MM.1S (cell line): ENCODE data around the gene OLFML2A.

ENCODE experiments used
- CTCF ChIP-seq: fragments of 300-600 bp; sonication (generic); IDR thresholded peaks from 2 replicates; pipeline ENCODE4 v1.5.1; 2016; ENCODE audit warnings: antibody characterized with exemption, low read length, mixed read lengths
- EZH2 ChIP-seq: fragments of 300-600 bp; sonication (generic); optimal IDR thresholded peaks from 2 replicates; pipeline ENCODE3; 2017; ENCODE audit warnings: low read depth, mild to moderate bottlenecking, antibody characterized with exemption, low read length, mixed read lengths
- EZH2phosphoT487 ChIP-seq: fragments of 300-600 bp; sonication (generic); IDR thresholded peaks from 2 replicates; pipeline ENCODE4 v1.6.1; 2018; ENCODE audit warnings: antibody characterized with exemption, low read length

DNA sequence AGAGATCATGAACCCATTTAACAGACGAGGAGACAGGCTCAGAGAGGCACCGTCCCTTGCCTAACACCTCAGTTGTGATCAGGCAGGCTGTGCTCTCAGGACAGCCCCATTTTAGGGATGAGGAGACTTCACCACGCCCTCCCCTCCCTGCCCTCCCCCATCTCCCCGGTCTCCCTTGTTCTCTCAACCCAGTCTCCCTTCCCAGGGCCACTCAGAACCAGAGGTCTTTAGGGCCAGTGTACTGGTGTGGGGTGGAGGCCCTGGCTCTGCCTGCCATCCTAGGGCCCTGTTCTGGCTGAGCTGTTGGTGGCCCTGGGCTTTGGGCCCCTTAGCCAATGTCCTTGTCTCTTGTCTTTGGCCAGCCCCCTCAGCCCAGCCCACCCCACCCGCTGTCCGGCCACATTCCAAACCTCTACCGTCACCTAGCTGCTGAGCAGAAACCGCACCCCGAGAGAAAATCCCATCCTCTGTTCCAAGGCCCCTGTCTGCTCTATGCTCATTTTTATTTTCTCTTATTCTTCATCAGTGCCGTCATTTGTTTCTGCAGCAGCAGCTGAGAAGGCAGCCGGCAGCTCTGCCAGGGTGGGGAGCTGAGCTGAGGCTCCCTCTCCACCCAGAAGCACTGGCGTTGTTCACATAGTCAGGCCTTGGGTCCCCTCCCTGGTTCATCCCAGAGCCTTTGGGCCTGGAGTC is 33.9 kb downstream of the OLFML2A start:
- TF ChIP-seq CTCF (no peak), EZH2phosphoT487 (no peak), EZH2 (no peak)
